NCI-H187 treated with DMSO at 0.1 percent for 48 hours (cell line): ENCODE results near the gene LMX1B.

Source experiments
- DNase-seq: peaks from one replicate; lab custom pipeline; 2025; lab: John Stamatoyannopoulos, UW

LMX1B gene

DNA sequence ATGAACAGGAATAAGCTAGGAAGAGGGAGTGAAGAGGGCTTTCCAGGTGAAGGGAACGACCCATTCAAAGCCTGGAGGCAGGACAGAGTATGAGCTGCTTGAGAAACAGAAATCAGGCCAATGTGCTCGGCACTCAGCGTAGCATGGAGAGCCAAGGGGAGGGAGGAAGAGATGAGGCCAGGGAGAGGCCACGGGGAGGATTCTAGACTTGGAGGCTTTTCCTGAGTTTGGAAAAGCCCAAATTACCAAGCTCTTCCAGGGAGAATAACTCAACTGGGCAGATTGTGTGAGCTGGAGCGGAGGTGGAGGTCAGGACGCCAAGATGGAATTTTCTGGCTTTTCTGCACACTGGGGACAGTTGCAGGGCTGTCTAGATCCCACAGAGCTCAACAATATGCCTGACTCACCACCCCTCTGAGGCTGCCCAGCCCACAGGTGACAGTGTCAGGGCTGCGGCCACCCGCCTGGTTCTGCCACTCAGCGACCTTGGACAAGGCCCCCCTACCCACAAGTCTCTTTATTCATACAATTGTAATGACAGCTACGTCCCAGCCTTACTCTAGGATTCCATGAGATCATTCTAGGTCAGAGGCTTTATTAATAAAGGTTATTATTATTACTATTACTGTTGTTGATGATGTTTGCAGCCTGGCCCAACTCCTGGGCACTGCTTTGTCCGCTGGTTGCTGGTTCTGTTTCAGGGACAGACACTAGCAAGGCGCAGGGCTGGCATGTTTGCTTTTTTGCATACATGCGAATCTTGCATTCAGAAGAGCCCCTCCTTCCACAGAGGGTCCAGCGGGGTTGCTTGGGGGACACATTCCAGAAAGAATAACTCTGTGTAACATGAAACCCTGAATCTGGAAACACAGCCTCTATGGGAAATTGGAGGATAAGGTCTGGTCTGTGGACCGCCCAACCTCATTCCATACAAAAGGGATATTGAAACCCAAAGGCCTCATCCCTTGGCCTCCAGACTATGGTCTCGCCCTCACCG is 9.4 kb upstream of the LMX1B start:
- no peak for DNase-seq

DNA sequence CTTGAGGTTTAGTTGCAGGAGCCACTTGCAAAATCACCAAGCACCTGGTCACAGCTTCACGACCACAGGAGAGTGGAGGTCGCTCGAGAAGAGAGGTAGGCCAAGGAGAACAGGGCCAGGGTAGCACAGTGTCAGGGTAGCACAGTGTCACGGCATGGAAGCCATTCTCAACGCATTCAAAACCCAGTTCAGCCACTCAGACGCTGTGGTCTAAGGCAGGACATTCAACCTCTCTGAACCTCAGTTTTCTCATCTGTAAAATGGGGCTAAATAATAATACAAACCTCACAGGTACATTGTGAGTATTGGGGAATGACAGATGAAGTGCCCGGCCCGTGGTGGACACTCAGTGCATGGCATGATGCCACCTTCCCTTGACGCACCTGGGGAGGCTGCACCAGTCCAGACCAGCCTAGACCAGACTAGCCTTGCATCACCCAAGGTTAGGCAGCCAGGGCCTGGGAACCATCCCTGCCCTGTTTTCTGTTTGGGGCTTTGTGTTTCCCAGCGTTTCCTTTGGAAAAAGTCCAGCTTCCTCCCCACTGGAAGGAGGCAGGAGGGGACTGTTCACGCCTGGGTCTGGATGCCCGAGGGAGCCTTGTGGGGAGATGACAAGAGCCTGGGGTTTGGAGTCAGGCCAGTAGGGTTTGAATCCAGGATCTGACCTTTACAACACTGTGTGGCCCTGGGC is 7.8 kb upstream of the LMX1B start:
- no peak for DNase-seq

GRCh38 chr9:126606483-126606870 is 7.3 kb upstream of the LMX1B start:
- no peak for DNase-seq

DNA sequence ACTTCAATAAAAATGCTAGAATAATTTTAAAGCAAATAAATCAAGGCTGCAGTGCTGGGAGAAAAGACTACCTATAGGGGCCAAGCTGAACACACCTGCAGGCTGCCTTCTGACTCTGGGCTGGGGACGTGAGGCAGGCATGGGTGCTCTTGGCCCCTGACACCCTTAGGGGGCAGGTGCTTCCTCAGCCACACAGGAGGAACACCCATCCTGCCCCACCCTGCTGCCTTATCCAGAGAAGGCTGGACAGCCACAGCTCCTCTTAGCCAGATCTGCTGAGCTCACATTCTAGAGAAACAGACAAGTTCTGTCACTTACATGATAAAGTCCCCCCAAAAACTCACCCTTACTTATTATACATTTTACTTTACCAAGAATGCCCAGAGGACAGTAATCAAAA is 6.6 kb upstream of the LMX1B start:
- DNase-seq = no peak

DNA sequence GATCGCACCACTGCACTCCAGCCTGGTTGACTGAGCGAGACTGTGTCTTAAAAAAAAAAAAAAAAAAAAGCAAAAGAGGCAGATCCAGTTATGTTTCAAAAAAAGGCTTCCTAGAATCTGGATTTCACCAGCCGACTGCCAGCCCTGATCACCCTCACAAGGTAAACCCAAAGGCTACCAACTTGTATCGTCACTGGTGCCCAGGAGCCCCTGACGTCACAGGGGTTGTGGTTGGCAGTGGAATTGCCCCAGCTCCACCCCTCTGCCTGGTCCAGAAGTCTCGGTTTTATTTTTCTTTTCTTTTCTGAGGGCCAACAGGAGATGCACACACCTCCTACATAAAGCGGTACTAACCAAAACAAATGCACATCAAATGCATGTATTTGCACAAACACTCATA is 6.0 kb upstream of the LMX1B start:
- DNase-seq = no peak

DNA sequence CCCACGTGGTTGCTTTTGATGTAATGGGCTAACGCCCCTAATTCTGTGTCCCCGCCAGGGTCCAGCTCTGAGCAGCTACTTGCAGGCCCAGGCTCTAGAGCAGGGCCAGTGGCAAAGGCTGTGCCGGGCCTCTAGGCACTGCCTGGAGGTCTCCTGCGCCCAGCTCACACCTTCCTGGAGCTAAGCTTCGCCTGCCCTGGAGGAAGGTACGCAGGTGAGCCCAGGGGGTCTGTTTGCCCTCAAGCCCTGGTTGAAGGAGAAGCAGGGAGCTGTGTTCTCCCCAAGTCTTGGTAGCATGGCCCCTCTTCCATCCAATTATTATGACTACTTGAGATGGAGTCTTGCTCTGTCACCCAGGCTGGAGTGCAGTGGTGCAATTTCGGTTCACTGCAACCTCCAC is 5.2 kb upstream of the LMX1B start:
- no peak for DNase-seq

DNA sequence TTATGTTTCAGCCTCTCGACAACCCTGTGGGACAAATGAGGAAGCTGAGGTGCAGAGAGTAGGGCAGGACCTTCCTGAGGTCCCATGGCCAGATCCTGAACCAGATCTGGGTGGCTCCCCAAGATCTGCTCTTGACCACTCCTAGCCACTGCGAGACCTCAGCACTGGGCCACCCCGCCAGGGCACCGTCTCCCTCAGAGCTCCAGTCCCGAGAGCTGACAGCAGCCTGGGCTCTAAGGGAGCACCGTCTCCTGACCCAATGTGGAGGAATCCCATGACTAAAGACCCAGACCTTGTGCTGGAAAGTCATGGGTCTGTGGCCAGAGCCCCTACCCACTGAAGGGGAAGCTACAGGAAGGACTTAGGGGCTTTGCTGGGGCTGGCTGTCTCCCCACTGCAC is 4.5 kb upstream of the LMX1B start:
- no peak for DNase-seq

- DNase-seq = no peak
Measured at GRCh38 chr9:126609711-126610388, 3.9 kb upstream of the LMX1B start.

- no peak for DNase-seq
Measured at GRCh38 chr9:126611193-126611591, 2.5 kb upstream of the LMX1B start.

DNA sequence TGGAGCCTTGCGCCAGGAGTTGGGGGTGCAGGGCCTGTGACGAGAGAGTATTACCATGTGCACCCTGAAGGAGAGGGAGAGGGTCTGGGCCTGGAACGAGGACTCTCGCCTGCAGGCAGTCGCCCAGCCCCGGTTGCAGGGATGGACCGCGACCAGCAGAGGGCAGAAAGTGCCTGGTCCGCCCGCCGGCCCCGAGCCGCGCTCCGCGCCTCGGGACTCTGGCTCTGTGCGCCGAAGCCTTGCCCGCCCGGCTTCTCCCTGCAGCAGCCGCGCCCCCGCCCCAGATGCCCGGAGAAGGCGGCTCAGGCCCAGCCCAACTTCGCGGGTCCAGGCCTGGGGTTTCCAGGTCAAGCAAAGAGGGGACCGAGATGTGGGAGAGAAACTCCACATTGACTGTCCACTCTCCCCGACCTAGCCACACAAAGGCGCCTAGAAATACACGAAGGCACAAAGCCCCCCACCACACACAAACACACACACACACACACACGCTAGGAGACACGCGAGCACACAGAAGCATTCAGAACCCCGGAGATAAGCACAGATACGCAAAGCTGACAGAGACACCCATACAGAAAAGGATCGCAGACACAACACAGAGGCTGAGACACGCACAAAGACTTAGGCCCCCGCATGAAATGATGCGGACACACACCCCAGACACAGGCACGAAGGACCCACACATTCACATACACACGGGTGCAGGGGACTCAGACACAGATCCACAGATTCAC is 2.0 kb upstream of the LMX1B start:
- no peak for DNase-seq

GRCh38 chr9:126612326-126612812 is 1.4 kb upstream of the LMX1B start:
- no peak for DNase-seq

GRCh38 chr9:126612813-126613641 is 701 bp upstream of the LMX1B start:
- DNase-seq = no peak

DNA sequence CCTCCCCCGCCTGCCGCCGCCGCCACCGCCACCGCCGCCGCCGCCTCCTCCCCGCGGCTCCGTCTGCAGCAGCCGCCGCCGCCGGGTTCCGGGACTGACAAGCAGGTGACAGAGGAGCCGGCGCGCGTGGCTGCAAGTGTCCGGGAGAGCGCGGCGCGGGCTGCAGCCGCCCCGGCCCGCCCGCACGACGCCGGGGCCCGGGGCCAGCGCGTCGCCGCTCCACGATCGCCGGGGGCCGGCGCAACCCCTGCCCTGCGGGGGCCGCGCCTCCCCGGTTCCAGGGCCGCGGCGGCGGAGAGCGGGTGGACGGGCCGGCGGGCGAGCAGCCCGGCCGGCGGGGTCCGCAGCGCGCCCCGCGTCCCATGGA is 343 bp downstream of the LMX1B start:
- no peak for DNase-seq

DNA sequence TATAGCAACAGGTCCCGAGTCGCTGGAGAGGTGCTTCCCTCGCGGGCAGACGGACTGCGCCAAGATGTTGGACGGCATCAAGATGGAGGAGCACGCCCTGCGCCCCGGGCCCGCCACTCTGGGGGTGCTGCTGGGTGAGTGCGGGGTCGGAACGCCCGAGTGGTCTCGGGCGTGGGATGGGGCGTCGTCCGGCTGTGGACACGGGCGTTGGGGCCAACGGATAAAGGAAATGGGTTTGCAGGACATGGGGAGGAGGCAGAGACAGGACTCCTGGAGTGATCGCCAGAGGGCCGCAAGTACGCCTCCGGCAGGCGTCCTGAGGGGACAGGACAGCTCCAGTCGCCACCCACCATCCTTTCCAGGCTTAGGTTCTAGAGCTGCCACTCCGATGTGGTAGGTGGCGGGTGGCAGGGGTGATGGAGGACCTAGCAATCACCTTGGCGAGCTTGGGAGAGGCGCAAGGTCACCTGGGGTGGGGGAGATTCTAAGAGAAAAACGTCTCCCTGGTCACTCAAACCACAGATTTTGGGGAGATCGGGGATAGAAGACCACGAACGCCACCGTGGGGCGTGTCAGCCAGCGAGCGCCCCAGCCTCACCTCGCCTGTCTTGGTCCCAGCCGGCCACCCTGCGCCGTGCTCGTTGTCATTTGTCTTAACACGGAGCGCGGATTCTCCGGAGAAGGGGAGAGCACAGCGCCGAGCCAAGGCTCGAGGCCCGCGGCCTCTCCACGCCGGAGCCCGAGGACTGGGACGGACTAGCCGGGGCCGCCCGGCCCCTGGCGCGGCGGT is 922 bp downstream of the LMX1B start:
- DNase-seq = no peak

DNA sequence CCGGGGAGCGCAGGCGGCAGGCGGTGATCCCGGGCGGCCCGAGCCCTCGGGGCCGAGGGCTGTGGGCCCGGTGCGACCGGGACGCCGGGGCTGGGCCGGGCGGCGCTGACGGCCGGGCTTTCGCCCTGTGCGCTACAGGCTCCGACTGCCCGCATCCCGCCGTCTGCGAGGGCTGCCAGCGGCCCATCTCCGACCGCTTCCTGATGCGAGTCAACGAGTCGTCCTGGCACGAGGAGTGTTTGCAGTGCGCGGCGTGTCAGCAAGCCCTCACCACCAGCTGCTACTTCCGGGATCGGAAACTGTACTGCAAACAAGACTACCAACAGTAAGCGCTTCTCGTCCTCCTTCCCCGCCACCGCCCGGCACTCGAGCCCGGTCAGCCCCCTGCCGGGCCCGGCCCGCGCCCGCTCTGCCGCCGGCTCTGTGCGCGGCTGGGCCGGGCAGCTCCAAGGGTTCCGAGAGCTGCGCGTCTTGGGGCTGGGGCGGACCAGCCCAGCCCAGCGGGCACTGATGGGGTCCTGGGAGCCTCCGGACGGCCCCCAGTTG is 1.6 kb downstream of the LMX1B start:
- no peak for DNase-seq

GRCh38 chr9:126615791-126616447 is 2.2 kb downstream of the LMX1B start:
- DNase-seq = no peak

- no peak for DNase-seq
Measured at GRCh38 chr9:126616521-126616976, 2.8 kb downstream of the LMX1B start.

- no peak for DNase-seq
Measured at GRCh38 chr9:126617003-126617822, 3.5 kb downstream of the LMX1B start.

GRCh38 chr9:126617823-126618165 is 4.1 kb downstream of the LMX1B start:
- no peak for DNase-seq
